Common myeloid progenitor, CD34-positive (primary cell): Measurements from ENCODE around the gene NEK1.

ENCODE experiments used
- CTCF ChIA-PET: fragments of 350-600 bp; sonication (Branson Sonifier 250); formaldehyde crosslinking; loops from one replicate; lab custom pipeline; 2021; ENCODE audit warnings: antibody characterized with exemption; lab: Charles Lee
- POLR2A ChIA-PET: fragments of 350-600 bp; sonication (Branson Sonifier 250); formaldehyde crosslinking; loops from one replicate; lab custom pipeline; 2021; ENCODE audit warnings: antibody characterized with exemption; lab: Charles Lee
- DNase-seq, 3 donors: peaks; one replicate each; pipeline versions ENCODE4 v3.0.0 to v3.0.0-alpha.2; 2013
- H3K27ac ChIP-seq, 2 experiments: 1 replicate in 1 of 2; 2 replicates in 1 of 2; pipeline ENCODE4 v1.7.0; 2013; ENCODE audit warnings: inconsistent platforms in 2 of 2, low read length in 2 of 2, mild to moderate bottlenecking in 2 of 2, low read depth in 1 of 2, moderate library complexity in 1 of 2; ENCODE audit not compliant: severe bottlenecking in 2 of 2, insufficient read depth in 1 of 2, poor library complexity in 1 of 2
- H3K27me3 ChIP-seq, 5 experiments: replicated peaks in 2 of 5; 1 replicate in 3 of 5; 2 replicates in 2 of 5; pipeline versions ENCODE4 v1.6.1 to v1.7.0; 2013; ENCODE audit warnings: low read length in 4 of 5, mild to moderate bottlenecking in 2 of 5, moderate library complexity in 2 of 5, inconsistent platforms in 1 of 5; ENCODE audit not compliant: insufficient read depth in 5 of 5, control insufficient read depth in 4 of 5
- H3K36me3 ChIP-seq, 4 experiments: 1 replicate in 2 of 4; 2 replicates in 2 of 4; pipeline versions ENCODE4 v1.6.1 to v1.7.0; 2013; ENCODE audit warnings: low read length in 3 of 4, control low read depth in 1 of 4, mild to moderate bottlenecking in 1 of 4; ENCODE audit not compliant: control insufficient read depth in 4 of 4, insufficient read depth in 4 of 4
- H3K4me1 ChIP-seq, 4 experiments: 1 replicate in 3 of 4; 2 replicates in 1 of 4; pipeline versions ENCODE4 v1.6.1 to v1.7.1; 2013; ENCODE audit warnings: low read length in 3 of 4, mild to moderate bottlenecking in 3 of 4, control low read depth in 1 of 4, inconsistent platforms in 1 of 4, moderate library complexity in 1 of 4; ENCODE audit not compliant: control insufficient read depth in 4 of 4, insufficient read depth in 4 of 4; ENCODE audit errors: control extremely low read depth in 1 of 4
- H3K4me3 ChIP-seq, 7 experiments: 1 replicate in 4 of 7; 2 replicates in 3 of 7; pipeline versions ENCODE4 v1.5.1 to v1.7.0; 2013; ENCODE audit warnings: mild to moderate bottlenecking in 7 of 7, low read length in 6 of 7, moderate library complexity in 6 of 7, inconsistent platforms in 2 of 7, low read depth in 2 of 7, control low read depth in 1 of 7; ENCODE audit not compliant: insufficient read depth in 4 of 7, control insufficient read depth in 1 of 7; ENCODE audit errors: extremely low read depth in 1 of 7
- H3K9me3 ChIP-seq, 5 experiments: 1 replicate in 4 of 5; 2 replicates in 1 of 5; pipeline versions ENCODE4 v1.6.1 to v1.7.1; 2013; ENCODE audit warnings: low read length in 4 of 5, mild to moderate bottlenecking in 2 of 5, inconsistent platforms in 1 of 5, low read depth in 1 of 5, moderate library complexity in 1 of 5; ENCODE audit not compliant: control insufficient read depth in 4 of 5, insufficient read depth in 2 of 5; ENCODE audit errors: control extremely low read depth in 1 of 5
- WGBS: methylation state at CpG from one replicate; pipeline ENCODE4 v1.1.5; 2013; ENCODE audit not compliant: insufficient coverage; 5-methylcytosine and 5-hydroxymethylcytosine counted together

Gene NEK1

DNA sequence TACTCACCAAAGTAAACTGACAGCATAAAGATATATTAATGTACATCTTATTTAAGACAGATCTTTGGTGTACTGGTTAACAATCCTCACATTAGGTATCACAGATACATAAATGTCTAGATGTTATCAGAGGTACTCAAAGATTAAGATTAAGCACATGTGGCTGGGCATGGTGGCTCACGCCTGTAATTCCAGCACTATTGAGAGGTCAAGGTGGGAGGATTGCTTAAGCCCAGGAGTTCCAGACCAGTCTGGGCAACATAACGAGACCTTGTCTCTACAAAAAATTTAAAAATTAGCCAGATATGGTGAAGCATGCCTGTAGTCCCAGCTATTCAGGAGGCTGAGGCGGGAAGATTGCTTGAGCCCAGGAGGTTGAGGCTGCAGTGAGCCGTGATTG is 195.9 kb downstream of the NEK1 start:
- ChIA-PET POLR2A (no interaction called here), CTCF (no interaction called here)
- WGBS, result 100% methylated on average over 1 of the region's 4 CpGs
- no peak for DNase-seq
- Histone ChIP-seq H3K27me3 (no peaks in the 10 kb centered on the region), H3K4me3 (no peak overlapping the region), H3K4me1 (peaks cover 0 to 5% (median 3%) of the 10 kb centered on the region in 4 experiments), H3K36me3 (peaks cover 0 to 11% (median 2%) of the 10 kb centered on the region in 4 experiments), H3K27ac (no peak overlapping the region), H3K9me3 (peaks cover 0 to 2% (median 0%) of the 10 kb centered on the region in 5 experiments)

DNA sequence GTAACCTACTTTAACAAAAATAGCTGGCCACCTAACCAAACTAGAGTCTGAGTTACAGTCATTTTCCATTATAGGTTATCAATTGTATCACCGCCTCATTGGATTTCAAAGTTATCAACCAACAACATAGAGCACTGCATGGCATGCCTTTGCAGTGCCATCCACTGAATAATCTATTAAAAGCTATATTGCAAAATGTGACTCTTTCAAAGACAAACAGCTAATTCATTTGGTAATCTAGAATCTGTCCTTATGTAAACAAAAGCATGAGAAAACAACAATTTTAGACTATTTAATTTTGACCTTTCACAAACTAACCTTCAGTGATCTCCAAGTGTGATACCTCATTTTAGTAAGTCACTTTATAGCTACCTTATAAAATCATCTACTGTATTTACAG is 197.5 kb downstream of the NEK1 start:
- DNase-seq, result no peak
- Histone ChIP-seq H3K4me3 (no peak overlapping the region), H3K4me1 (peaks cover 0 to 19% (median 13%) of the 10 kb centered on the region in 4 experiments), H3K27me3 (no peaks in the 10 kb centered on the region), H3K27ac (no peak overlapping the region), H3K36me3 (peaks cover 0 to 7% (median 0%) of the 10 kb centered on the region in 4 experiments), H3K9me3 (no peaks in the 10 kb centered on the region)
- POLR2A ChIA-PET, result no interaction called here
- CTCF ChIA-PET, result no interaction called here
- WGBS, result no CpG with 5 or more reads among the region's 1 CpG

DNA sequence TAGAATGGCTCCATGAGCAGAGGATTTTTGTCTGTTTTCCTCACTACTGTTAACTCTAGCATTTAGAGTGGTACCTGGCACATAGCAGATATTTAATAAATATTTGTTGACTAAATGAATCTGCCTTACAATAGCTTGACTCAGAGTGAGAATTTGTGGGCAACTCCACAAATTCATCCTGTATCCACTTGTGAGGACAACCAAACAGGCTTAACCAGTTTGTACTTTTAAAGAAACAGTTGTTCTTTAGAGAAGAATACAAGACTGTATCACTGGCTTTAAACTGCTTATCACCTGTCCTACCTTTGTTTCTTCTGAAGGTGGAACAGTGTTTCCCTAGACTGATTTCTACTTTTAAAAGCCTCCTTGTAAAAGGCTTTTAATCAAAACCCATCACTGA is 200.3 kb downstream of the NEK1 start:
- Histone ChIP-seq H3K27me3 (no peaks in the 10 kb centered on the region), H3K36me3 (no peaks in the 10 kb centered on the region), H3K4me1 (peaks cover 0 to 19% (median 13%) of the 10 kb centered on the region in 4 experiments), H3K4me3 (no peak overlapping the region), H3K27ac (no peak overlapping the region), H3K9me3 (no peaks in the 10 kb centered on the region)
- DNase-seq, result no peak
- ChIA-PET POLR2A (no interaction called here), CTCF (no interaction called here)

DNA sequence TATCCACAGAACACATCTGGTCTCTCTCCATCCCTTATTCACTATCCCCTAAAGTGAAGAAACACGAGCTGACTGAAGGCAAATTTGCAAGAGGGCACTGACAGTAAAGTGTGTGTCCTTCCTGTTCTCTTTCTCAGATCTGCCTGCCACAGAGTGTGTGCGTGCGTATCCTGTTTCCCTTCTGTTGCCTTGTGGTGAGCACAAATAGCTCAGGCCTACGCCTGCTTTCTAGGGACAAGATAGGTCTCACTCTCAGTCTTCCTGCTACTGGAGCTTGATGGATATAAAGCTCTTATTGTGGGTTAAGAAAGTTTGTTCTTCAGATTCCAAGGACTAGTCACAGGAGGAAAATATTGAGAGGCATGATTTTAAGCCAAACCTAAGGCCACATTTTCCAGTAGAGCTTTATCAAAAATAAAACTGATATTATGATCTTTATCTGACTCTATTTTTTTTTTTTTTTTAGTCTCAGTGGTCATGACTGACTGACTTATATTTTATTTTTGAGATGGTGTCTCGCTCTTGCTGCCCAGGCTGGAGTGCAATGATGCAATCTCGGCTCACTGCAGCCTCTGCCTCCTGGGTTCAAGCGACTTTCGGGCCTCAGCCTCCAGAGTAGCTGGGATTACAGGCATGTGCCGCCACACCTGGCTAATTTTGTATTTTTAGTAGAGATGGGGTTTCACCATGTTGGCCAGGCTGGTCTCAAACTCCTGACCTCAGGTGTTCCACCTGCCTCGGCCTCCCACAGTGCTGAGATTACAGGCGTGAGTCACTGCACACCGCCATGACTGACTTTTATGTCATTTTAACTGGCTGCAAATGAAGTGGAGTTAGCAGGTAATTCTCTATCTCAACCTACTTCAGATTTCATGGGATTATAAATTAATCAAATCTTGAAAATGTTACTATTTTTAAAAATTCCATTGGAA is 201.3 kb downstream of the NEK1 start:
- CTCF ChIA-PET, result interaction anchor here (0.7 to 1.1 kb wide), 4 partner anchors 28 to 488 kb away, joined by 3 to 4 read pairs (median 3); no protein-coding TSS in a partner anchor
- H3K36me3 ChIP-seq, result no peaks in the 10 kb centered on the region
- POLR2A ChIA-PET, result no interaction called here
- 62% methylated on average over 9 of the region's 12 CpGs for WGBS
- H3K27me3 ChIP-seq, result no peaks in the 10 kb centered on the region
- H3K9me3 ChIP-seq, result no peaks in the 10 kb centered on the region
- peaks cover 0 to 19% (median 13%) of the 10 kb centered on the region in 4 experiments for H3K4me1 ChIP-seq
- H3K27ac ChIP-seq, result peak overlapping the region in 1 of 2 experiments; percentile 51
- peak; percentile 76 to 92 (median 88) for DNase-seq
- peak overlapping the region in 2 of 7 experiments; percentile 41 to 48 for H3K4me3 ChIP-seq

DNA sequence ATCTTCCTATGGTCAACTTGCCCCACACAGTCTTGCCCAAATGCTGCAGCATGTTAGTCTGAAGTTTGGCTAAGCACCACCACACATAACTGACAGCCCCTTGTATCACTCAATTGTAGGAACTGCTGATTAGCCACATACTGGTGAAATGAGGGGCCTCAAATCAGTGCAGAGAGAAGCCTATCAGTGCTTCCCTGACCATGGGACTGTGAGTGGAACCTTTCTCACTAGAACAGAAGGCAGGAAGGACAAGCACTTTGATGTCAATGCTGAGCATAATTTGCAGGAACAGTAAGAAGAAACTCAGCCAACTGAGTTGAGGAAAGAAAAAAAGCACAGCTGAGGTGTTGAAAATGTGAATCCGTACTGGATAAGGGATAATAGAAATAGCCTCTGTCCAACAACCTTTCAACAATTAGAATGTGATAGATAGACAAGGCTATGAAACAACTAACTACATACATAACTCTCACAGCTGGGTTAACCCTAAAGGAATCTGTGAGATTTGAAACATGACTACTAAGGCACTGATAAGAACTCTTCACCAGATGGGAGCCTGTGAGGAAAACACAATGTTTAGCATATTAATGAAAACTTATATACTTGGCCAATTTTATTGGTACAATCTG is 205.1 kb downstream of the NEK1 start:
- Histone ChIP-seq H3K4me3 (no peak overlapping the region), H3K36me3 (no peaks in the 10 kb centered on the region), H3K4me1 (peaks cover 0 to 24% (median 13%) of the 10 kb centered on the region in 4 experiments), H3K27me3 (no peaks in the 10 kb centered on the region), H3K27ac (no peak overlapping the region), H3K9me3 (no peaks in the 10 kb centered on the region)
- DNase-seq, result no peak
- no CpG with 5 or more reads among the region's 1 CpG for WGBS
- ChIA-PET CTCF (no interaction called here), POLR2A (no interaction called here)

DNA sequence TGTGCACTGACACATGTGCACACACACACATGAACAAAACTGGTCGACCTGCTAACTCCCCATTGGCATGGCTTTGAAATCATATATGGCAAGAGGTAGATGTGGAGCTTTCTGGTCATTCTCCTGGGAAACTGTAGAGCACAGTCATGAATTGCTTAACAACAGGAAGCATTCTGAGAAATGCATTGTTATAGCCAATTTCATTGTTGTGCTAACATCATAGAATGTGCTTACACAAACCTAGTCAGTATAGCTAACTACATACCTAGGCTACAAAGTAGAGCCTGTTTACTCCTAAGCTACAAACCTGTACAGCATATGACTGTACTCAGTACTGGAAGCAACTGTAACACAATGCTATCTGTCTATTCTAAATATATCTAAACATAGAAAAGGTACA is 207.4 kb downstream of the NEK1 start:
- 88% methylated on average over 1 of the region's 1 CpG for WGBS
- H3K27me3 ChIP-seq, result no peaks in the 10 kb centered on the region
- H3K36me3 ChIP-seq, result peaks cover 0 to 2% (median 1%) of the 10 kb centered on the region in 4 experiments
- POLR2A ChIA-PET, result no interaction called here
- H3K27ac ChIP-seq, result no peak overlapping the region
- CTCF ChIA-PET, result no interaction called here
- H3K4me3 ChIP-seq, result no peak overlapping the region
- no peaks in the 10 kb centered on the region for H3K9me3 ChIP-seq
- no peak for DNase-seq
- H3K4me1 ChIP-seq, result peaks cover 0 to 5% (median 0%) of the 10 kb centered on the region in 4 experiments

DNA sequence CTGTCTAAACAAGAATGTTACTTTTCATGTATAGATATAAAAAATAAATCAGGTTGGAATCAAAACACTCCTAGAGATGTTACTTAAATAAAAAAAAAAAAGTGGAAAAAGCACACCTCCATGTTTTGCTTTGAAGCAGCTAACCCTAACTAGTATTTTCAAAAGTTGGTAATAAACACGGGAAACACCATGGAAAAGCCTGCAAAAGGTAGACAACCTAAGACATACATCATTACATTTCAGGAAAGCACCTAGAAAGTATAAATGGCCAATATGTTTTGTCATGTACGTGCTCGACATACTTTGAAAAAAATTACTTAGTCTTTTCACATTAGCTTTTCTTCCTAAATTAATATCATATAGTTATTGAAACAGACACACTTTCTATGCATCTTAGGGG is 211.6 kb downstream of the NEK1 start:
- Histone ChIP-seq H3K36me3 (peaks cover 0 to 6% (median 1%) of the 10 kb centered on the region in 4 experiments), H3K27me3 (no peaks in the 10 kb centered on the region), H3K27ac (no peak overlapping the region), H3K4me3 (no peak overlapping the region), H3K4me1 (peaks cover 0 to 11% (median 0%) of the 10 kb centered on the region in 4 experiments), H3K9me3 (no peaks in the 10 kb centered on the region)
- DNase-seq, result no peak
- WGBS, result 60% methylated on average over 1 of the region's 3 CpGs
- ChIA-PET CTCF (no interaction called here), POLR2A (no interaction called here)
